Neural progenitor cell (in vitro differentiated cells): Measurements from ENCODE around the gene CCDC185.

ENCODE experiments used
- EZH2 ChIP-seq: fragments of 200-600 bp; sonication (generic); IDR thresholded peaks from 2 replicates; pipeline ENCODE4 v1.6.1; 2017; ENCODE audit warnings: antibody characterized with exemption, mild to moderate bottlenecking, moderate library complexity
- EZH2phosphoT487 ChIP-seq: fragments of 200-600 bp; sonication (generic); IDR thresholded peaks from 2 replicates; pipeline ENCODE4 v1.6.1; 2017; ENCODE audit warnings: antibody characterized with exemption
- TF ChIP-seq, protein P1 (sequence below): fragments of 200-600 bp; sonication (generic); IDR thresholded peaks from 2 replicates; pipeline ENCODE4 v1.5.1; 2017; ENCODE audit warnings: antibody characterized with exemption, mild to moderate bottlenecking

DNA sequence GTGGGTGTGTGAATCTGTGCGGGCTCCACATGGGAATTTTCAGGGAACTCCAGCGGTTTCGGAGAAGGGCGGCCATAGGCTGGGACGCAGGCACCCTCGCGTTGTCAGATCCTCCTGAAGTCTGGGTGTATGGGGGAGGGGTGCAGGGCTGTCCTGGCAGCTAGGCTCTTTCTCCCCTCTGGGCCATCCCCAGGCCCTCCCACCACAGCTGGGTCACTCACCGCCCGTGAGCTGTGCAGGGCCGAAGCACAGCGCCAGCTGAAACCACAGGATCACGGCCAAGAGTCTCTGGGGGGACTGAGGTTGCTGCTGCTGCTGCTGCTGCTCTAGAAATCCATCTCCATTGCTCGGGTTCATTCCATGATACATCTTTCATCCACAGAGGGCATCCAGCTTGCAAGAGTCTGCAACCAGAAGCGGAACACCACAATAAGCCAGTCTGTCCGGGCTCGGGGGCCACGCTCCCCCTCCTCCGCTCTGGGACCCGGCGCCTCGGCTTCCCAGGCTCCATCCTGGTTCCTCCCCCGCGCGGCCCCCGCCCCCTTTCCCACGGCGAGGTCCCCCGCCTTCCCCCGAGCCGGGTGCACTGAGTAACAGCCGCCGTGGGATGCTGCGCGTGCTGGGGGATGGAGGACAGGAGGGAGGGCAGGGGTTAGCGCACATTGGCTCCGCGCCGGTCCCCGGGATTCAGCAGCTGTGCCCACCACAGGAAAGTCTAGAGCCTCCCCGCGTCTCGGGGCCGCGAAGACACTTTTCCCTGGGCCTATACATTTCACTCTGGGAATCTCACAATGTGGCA lies 30.0 kb upstream of the CCDC185 start:
- TF ChIP-seq EZH2phosphoT487 (no peak), EZH2 (no peak)
- TF ChIP-seq, protein P1, sequence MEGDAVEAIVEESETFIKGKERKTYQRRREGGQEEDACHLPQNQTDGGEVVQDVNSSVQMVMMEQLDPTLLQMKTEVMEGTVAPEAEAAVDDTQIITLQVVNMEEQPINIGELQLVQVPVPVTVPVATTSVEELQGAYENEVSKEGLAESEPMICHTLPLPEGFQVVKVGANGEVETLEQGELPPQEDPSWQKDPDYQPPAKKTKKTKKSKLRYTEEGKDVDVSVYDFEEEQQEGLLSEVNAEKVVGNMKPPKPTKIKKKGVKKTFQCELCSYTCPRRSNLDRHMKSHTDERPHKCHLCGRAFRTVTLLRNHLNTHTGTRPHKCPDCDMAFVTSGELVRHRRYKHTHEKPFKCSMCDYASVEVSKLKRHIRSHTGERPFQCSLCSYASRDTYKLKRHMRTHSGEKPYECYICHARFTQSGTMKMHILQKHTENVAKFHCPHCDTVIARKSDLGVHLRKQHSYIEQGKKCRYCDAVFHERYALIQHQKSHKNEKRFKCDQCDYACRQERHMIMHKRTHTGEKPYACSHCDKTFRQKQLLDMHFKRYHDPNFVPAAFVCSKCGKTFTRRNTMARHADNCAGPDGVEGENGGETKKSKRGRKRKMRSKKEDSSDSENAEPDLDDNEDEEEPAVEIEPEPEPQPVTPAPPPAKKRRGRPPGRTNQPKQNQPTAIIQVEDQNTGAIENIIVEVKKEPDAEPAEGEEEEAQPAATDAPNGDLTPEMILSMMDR: no peak
